Right lobe of liver (tissue), 6 donors: ENCODE results near the gene STXBP2. TPM values are rescaled to one million over a fixed set of nuclear protein-coding genes. Genes with fewer than 3 reads are reported as not detected.

Experiments
- ATAC-seq, 4 donors: fragments of 200-7000 bp; cut with Tn5 transposase; one replicate each; pipeline ENCODE4 v1.9.1; 2020; ENCODE audit warnings: mild to moderate bottlenecking in 4 of 4, moderate library complexity in 4 of 4
- DNase-seq, 3 donors: peaks; one replicate each; pipeline ENCODE4 v3.0.0-alpha.2; 2020
- H3K27ac ChIP-seq, 3 donors: fragments of 200-600 bp; one replicate each; pipeline ENCODE4 v1.8.0; 2022
- H3K27me3 ChIP-seq, 2 donors: fragments of 200-600 bp; one replicate each; pipeline ENCODE4 v1.8.0; 2022
- H3K36me3 ChIP-seq, 4 donors: fragments of 200-600 bp; sonication (generic) in 1 of 4; one replicate each; pipeline versions ENCODE4 v1.5.1 to v1.8.0; 2017 to 2022; ENCODE audit warnings: control low read depth in 1 of 4
- H3K4me1 ChIP-seq, 4 donors: fragments of 200-600 bp; sonication (generic) in 1 of 4; one replicate each; pipeline versions ENCODE4 v1.5.1 to v1.8.0; 2017 to 2022; ENCODE audit warnings: control low read depth in 1 of 4
- H3K4me3 ChIP-seq, 3 donors: fragments of 200-600 bp; one replicate each; pipeline ENCODE4 v1.8.0; 2022
- H3K9me3 ChIP-seq, 4 donors: fragments of 200-600 bp; sonication (generic) in 1 of 4; one replicate each; pipeline versions ENCODE4 v1.5.1 to v1.8.0; 2017 to 2022; ENCODE audit warnings: control low read depth in 1 of 4
- CTCF ChIP-seq, 4 donors: fragments of 200-600 bp in 3 of 4; fragments of 450-650 bp in 1 of 4; IDR thresholded peaks; one replicate each; pipeline versions ENCODE4 v1.5.1 to v1.8.0; 2016 to 2022; ENCODE audit warnings: antibody characterized with exemption in 4 of 4, mild to moderate bottlenecking in 2 of 4
- POLR2A ChIP-seq: fragments of 450-650 bp; IDR thresholded peaks from one replicate; pipeline ENCODE4 v1.6.1; 2017; ENCODE audit warnings: antibody characterized with exemption, mild to moderate bottlenecking
- WGBS: methylation state at CpG from one replicate; pipeline ENCODE4 v1.1.6; 2018; ENCODE audit warnings: low coverage, low lambda C conversion rate; ENCODE audit not compliant: insufficient coverage; ENCODE audit errors: missing lambda C conversion rate; 5-methylcytosine and 5-hydroxymethylcytosine counted together
- intact Hi-C, 2 donors: fragments of 100-400 bp; cut with DNase I; formaldehyde crosslinking; loops; one replicate each; pipeline versions ENCODE4 v1.11.2 to v1.14.1; 2022
- microRNA-seq, 2 donors: library from miRNA; unstranded; fragments of <30 nt; microRNA quantifications; one replicate each; pipeline ENCODE4, GENCODE V29; 2019 to 2020
- small RNA-seq, 2 experiments: library from RNA; depleted of rRNA; stranded (forward); fragments of <200 nt; gene quantifications; one replicate each; pipeline ENCODE3, GENCODE V24; 2016
- total RNA-seq, 6 experiments: library from RNA; depleted of rRNA in 2 of 6; stranded (reverse); fragments of >200 nt in 2 of 6; fragmentation: NEBNext Ultra II Directional in 3 of 6; extraction: Animal tissue kit (Norgen Biotek cat#: 25700) in 3 of 6; gene quantifications; one replicate each; pipeline versions ENCODE4 v1.1.0 to v1.2.4, GENCODE V29; 2016 to 2023
- donor health status: DM: no; HTN: yes; CAD: no.
- donor health status: DM: no; HTN: no; CAD: no.
- donor health status: DM: no; HTN: no; CAD: no.
- donor health status: DM: no; HTN: yes; CAD: no.
- donor health status: DM: no; HTN: yes; CAD: no.

Gene STXBP2
- total RNA-seq, 6 experiments from 2014 or later: 27.5 to 45.7 (median 39.1) TPM

DNA sequence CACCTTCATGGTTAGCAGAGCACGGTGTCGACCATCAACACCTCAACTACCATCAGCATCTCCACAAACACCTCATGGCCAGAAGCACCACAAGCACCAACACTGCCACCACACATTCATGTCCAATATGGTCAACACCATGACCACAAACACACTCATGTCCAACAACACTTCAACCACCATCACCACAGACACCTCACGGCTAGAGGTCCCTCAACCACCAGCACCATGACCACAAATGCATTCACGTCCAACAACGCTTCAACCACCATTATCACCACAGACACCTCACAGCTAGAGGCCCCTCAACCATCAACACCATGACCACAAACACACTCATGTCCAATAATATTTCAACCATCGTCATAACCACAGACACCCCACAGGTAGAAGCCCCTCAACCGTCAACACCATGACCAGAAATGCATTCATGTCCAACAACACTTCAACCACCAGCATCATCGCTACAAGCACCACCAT, 53.9 kb downstream of the STXBP2 start:
- no peaks in the 10 kb centered on the region for H3K9me3 ChIP-seq
- no peak overlapping the region for H3K4me3 ChIP-seq
- TF ChIP-seq CTCF (IDR thresholded peaks at IDR 0.05) (no peak), POLR2A (no peak)
- no peaks in the 10 kb centered on the region for H3K36me3 ChIP-seq
- intact Hi-C loops: no loop called here
- WGBS: 62% methylated on average over 4 of the region's 8 CpGs
- H3K4me1 ChIP-seq: no peaks in the 10 kb centered on the region
- DNase-seq (no peak), ATAC-seq (no peak)
- H3K27ac ChIP-seq: no peak overlapping the region
- no peaks in the 10 kb centered on the region for H3K27me3 ChIP-seq

GRCh38 chr19:7691497-7691896, 54.6 kb downstream of the STXBP2 start:
- TF ChIP-seq CTCF (IDR thresholded peaks at IDR 0.05) (no peak), POLR2A (no peak)
- DNase-seq (no peak), ATAC-seq (no peak)
- no peaks in the 10 kb centered on the region for H3K27me3 ChIP-seq
- intact Hi-C loops: no loop called here
- H3K27ac ChIP-seq: no peak overlapping the region
- H3K36me3 ChIP-seq: no peaks in the 10 kb centered on the region
- H3K4me1 ChIP-seq: no peaks in the 10 kb centered on the region
- no peaks in the 10 kb centered on the region for H3K9me3 ChIP-seq
- no peak overlapping the region for H3K4me3 ChIP-seq

GRCh38 chr19:7692417-7693088, 55.6 kb downstream of the STXBP2 start:
- H3K4me3 ChIP-seq: no peak overlapping the region
- intact Hi-C loops: no loop called here
- H3K4me1 ChIP-seq: no peaks in the 10 kb centered on the region
- TF ChIP-seq CTCF (IDR thresholded peaks at IDR 0.05) (no peak), POLR2A (no peak)
- no peaks in the 10 kb centered on the region for H3K27me3 ChIP-seq
- H3K27ac ChIP-seq: no peak overlapping the region
- H3K36me3 ChIP-seq: no peaks in the 10 kb centered on the region
- WGBS: 64% methylated on average over 12 of the region's 13 CpGs
- H3K9me3 ChIP-seq: no peaks in the 10 kb centered on the region
- DNase-seq (no peak), ATAC-seq (no peak)

GRCh38 chr19:7694499-7694898, 57.6 kb downstream of the STXBP2 start:
- no peak overlapping the region for H3K4me3 ChIP-seq
- no peaks in the 10 kb centered on the region for H3K36me3 ChIP-seq
- TF ChIP-seq POLR2A (no peak), CTCF (IDR thresholded peaks at IDR 0.05) (no peak)
- H3K4me1 ChIP-seq: no peaks in the 10 kb centered on the region
- no peak for DNase-seq
- H3K9me3 ChIP-seq: no peaks in the 10 kb centered on the region
- ATAC-seq: no peak
- H3K27ac ChIP-seq: no peak overlapping the region
- 20% methylated on average over 1 of the region's 4 CpGs for WGBS
- H3K27me3 ChIP-seq: no peaks in the 10 kb centered on the region
- intact Hi-C loops: no loop called here

Small RNA genes within 50 kb of the gene (microRNA-seq; reads per million reads assigned to microRNA genes)
- 0 to 0.29 reads per million in 2 donors for gene MIR6792

Small RNA genes within 50 kb of the gene (small RNA-seq; reads per million reads assigned to genes)
- gene MIR6792: 0 reads per million in 2 experiments

Other genes with a start within 250 kb of the STXBP2 start
- 10 to 100 TPM in 2 of 6 experiments, 1 to 10 TPM in 4; 4.8 to 14.3 (median 9.4) TPM for gene PEX11G, start 148.1 kb upstream of the STXBP2 start, total RNA-seq
- gene ZNF358, start 121.0 kb upstream of the STXBP2 start, total RNA-seq: 10 to 100 TPM; 15.3 to 35.1 (median 24.8) TPM
- gene MCOLN1, start 114.5 kb upstream of the STXBP2 start, total RNA-seq: 10 to 100 TPM in 5 of 6 experiments, 1 to 10 TPM in 1; 9.8 to 25.2 (median 17.7) TPM
- gene PNPLA6, start 101.4 kb upstream of the STXBP2 start, total RNA-seq: 10 to 100 TPM; 38.7 to 61.8 (median 46.5) TPM
- gene CAMSAP3, start 41.2 kb upstream of the STXBP2 start, total RNA-seq: 10 to 100 TPM; 21.8 to 31.9 (median 23.4) TPM
- 10 to 100 TPM; 12.8 to 21.3 (median 17.8) TPM for gene XAB2, start 7.6 kb upstream of the STXBP2 start, total RNA-seq
- 10 to 100 TPM in 4 of 6 experiments, 1 to 10 TPM in 2; 6.8 to 83.9 (median 56.5) TPM for gene PET100, start 7.3 kb upstream of the STXBP2 start, total RNA-seq
- gene PCP2, start 3.4 kb upstream of the STXBP2 start, total RNA-seq: 1 to 10 TPM in 1 of 6 experiments, under 1 TPM in 2, not detected in 3; 0.90 to 1.5 (median 0.95) TPM
- 1 to 10 TPM in 1 of 6 experiments, under 1 TPM in 1, not detected in 4; 0.63 to 2.4 TPM for gene RETN, start 31.9 kb downstream of the STXBP2 start, total RNA-seq
- gene MCEMP1, start 40.0 kb downstream of the STXBP2 start, total RNA-seq: under 1 TPM; 0.11 to 0.86 (median 0.34) TPM
- 10 to 100 TPM; 41.7 to 66.5 (median 52.0) TPM for gene TRAPPC5, start 43.7 kb downstream of the STXBP2 start, total RNA-seq
- under 1 TPM in 2 of 6 experiments, not detected in 4; 0.18 to 0.29 TPM for gene FCER2, start 65.0 kb downstream of the STXBP2 start, total RNA-seq
- 10 to 100 TPM; 25.7 to 59.0 (median 38.2) TPM for gene CLEC4G, start 95.0 kb downstream of the STXBP2 start, total RNA-seq
- 1 to 10 TPM in 4 of 6 experiments, under 1 TPM in 2; 0.42 to 6.7 (median 2.8) TPM for gene CD209, start 110.4 kb downstream of the STXBP2 start, total RNA-seq
- gene CLEC4M, start 126.1 kb downstream of the STXBP2 start, total RNA-seq: 10 to 100 TPM; 12.8 to 64.8 (median 20.8) TPM
- gene EVI5L, start 193.1 kb downstream of the STXBP2 start, total RNA-seq: 1 to 10 TPM; 3.7 to 6.3 (median 4.9) TPM
- gene PRR36, start 237.3 kb downstream of the STXBP2 start, total RNA-seq: under 1 TPM in 4 of 6 experiments, not detected in 2; 0.07 to 0.37 (median 0.12) TPM